ENCODE data around the gene IFIT3.
"Not testable (repeated sequence)": the region's sequence is repeated elsewhere in the genome, so short reads cannot be mapped to it uniquely, and the experiment has no call there.

The IFIT3 gene

DNA sequence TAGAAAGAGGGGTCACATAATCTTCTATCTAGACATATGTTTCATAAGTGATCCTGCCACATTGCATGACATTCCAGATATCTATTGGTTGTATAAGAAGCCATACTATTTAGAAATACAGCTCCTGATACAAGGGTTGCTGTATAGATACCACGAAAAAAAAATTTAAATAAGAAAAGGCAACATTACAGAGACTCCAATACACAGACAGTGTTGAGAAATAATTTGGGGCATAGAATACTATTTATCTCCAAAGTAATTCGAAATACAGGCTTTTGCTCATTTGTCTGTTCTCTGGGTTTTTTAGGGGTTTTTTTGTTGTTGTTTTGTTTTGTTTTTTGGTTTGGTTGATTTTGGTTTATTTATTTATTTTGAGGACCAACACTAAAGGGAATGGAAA lies 23.4 kb upstream of the IFIT3 start:
- no peak for DNase-seq

DNA sequence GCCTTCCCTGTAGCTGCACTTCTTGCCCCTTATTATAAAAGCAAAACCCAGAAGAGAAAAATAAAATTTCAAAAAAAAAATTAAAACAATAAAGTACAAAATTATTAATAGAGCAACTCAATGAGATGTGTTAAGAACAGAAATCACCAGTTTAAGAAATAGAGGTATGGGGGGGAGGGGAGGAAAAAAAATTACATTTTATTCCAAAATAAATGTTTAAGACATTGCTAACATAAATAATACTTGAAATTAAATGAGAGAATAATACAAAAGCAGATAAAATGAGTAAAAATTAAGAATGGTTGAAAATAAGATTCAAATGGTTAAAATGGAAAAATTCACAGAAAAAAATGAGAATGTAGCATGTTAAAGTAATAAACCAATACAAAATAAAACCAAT lies 22.9 kb upstream of the IFIT3 start:
- no peak for DNase-seq

GRCh38 chr10:89305766-89306433 lies 21.9 kb upstream of the IFIT3 start:
- DNase-seq: no peak

GRCh38 chr10:89306434-89307268 lies 21.1 kb upstream of the IFIT3 start:
- DNase-seq: no peak

- no peak for DNase-seq
Observed at GRCh38 chr10:89307269-89307577, 20.6 kb upstream of the IFIT3 start.

DNA sequence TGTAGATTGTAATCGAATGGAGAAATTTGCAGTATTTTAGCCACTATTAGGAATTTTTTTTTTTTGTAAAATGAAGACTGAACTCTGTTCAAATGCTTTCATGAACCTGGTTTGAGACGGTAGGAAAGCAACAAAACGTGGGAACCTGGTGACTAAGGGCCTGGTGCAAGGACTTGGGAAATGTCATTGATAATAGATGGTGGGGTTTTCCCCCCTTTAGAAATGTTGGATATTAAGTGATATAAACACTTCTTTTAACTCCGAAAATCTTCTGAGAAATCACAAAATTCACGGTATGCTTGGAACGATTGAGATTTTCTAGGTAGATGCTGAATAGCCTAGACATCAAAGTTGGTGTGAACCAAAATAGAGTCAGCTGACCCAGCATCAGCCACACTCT lies 19.5 kb upstream of the IFIT3 start:
- no peak for DNase-seq

DNA sequence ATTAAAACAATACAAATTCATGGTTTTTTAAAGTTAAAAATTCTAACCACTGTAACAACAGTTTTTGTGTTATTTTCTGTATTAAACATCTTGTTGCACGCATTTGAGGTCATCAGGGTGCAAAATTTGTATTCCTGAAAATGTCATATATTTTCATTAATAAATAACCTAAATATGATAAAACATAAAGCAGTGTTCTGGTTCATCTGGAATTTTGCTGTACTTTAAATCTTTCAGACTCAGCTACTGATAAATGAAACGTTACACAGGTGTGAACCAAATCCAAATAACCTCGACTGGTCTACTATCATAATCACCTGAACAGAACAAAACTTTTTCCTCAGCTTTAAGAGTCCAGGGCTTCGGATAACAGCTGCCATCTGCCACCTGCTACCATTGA lies 19.1 kb upstream of the IFIT3 start:
- DNase-seq: no peak

DNA sequence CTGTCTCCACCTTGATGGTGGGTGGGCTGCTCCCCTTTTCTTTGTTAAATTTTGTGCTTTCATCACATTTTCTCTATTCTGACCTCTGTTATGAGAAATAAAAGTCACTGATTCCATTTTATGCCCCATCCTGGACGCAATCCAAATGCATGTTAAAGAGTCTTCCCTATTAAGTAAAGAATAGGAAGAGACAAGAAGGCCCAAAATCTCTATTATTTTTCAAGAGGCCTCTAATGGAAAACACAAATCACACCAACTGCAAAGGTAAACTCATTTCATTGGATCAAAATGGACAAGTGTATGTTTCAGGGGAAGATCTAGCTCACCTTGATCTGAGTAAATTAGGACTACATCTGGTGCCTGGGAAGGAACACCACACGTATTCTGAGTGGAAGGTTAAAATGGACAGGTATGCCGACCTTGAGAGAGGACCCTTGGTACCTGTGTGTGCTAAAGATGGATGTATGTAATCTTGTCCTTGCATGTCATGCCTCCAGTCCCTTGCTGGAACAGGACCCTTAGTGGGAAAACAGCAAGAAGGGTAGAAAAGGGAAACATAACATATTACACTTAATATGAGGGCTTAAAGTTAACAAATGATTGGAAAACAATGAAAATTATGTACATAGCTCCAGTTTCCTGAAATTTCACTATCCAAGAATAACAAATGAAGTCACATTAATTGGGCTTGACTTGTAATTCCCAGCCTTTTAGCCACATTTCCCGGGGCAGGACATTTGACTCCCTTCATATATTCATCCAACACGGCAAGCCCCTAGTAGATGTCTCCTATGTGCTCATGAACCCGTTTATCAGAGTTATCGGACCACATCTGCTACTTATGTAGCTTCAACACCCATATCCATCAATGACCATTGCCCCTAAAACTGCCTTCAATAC lies 18.4 kb upstream of the IFIT3 start:
- DNase-seq: no peak

- DNase-seq: no peak
Observed at GRCh38 chr10:89310056-89310893, 17.5 kb upstream of the IFIT3 start.

GRCh38 chr10:89312973-89313372 lies 14.8 kb upstream of the IFIT3 start:
- DNase-seq: no peak

- DNase-seq: no peak
Observed at GRCh38 chr10:89314676-89315075, 13.1 kb upstream of the IFIT3 start.

GRCh38 chr10:89318047-89318446 lies 9.8 kb upstream of the IFIT3 start:
- not testable (repeated sequence) for DNase-seq

DNA sequence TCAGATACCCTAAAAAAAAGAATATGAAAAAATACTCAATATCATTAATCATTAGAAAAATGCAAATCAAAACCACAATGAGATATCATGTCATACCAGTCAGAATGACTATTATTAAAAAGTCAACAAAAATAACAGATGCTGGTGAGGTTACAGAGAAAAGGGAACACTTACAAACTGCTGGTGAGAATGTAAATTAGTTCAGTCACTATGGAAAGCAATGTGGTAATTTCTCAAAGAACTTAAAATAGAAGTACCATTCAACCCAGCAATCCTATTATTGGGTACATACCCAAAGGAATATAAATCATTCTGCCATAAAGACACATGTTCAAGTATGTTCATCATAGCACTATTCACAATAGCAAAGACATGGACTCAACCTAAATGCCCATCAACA lies 2.7 kb upstream of the IFIT3 start:
- not testable (repeated sequence) for DNase-seq

GRCh38 chr10:89325856-89326255 lies 1.9 kb upstream of the IFIT3 start:
- DNase-seq: not testable (repeated sequence)

DNA sequence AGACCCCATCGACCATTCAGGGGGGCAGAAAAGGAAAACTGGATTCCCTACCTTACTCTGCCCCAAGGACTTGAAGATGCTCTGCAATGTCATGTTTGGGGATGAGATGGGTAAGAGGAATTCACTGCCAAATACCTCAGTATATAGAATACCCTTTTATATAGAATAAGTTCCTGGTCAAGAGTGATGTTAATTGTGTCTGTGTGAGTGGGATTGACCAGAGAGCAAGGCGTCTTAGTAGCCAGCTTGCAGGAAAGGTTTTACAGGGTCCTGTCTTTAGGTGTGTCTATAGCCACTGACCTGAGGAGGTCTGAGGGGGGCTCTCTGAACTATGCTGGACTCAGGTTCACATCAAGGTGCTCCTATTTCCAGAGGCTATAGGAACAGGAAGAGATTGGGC lies 1.4 kb downstream of the IFIT3 start:
- no peak for DNase-seq

- not testable (repeated sequence) for DNase-seq
Observed at GRCh38 chr10:89330014-89330413, 2.2 kb downstream of the IFIT3 start.

DNA sequence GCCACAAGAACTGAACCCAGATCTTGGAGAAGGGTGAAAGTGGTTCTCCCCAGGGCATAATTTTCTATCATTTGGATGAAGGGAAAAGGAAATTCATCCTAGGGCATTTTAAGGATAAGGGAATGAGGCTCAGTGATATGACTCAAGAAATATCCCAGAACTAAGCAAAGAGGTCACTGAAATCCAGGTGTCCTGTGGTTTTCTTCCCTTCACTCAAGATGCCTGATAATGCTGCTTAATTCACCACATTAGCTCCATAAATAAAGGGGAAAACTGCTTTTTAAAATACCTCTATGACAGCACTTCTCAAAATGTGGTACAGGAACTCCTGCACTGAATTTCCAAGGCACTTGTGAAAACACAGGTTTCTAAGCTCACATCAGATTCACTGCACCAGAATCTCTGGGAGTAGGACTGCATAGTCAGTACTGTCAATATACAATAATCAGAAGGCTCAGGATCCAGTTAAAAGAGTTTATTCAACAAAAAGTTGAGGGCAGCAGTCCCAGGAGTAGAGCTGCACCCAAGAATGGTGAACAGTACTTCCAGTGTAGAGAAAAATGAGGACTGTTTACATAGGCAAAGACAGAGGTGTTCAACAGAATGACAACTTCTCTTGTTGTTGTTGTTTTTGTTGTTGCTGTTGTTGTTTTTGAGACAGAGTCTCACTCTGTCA lies 2.9 kb downstream of the IFIT3 start:
- no peak for DNase-seq

DNA sequence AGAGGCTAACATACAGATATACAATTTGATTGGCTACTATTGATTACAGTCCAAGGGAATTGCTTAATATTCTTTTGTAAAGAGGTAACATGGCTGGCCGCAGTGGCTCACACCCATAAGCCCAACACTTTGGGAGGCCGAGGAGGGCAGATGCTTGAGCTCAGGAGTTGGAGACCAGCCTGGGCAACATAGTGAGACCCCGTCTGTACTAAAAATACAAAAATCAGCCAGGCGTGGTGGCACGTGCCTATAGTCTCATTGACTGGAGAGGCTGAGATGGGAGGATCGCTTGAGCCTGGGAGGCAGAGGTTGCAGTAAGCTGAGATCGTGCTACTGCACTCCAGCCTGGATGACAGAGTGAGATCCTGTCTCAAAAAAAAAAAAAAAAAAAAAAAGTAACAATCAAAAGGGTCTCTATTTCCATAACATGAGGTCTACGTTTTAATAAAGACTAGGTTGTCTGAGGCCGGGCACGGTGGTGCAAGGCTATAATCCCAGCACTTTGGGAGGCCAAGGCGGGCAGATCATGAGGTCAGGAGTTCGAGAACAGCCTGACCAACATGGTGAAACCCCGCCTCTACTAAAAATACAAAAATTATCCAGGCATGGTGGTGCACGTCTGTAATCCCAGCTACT lies 3.8 kb downstream of the IFIT3 start:
- not testable (repeated sequence) for DNase-seq

GRCh38 chr10:89332123-89332633 lies 4.4 kb downstream of the IFIT3 start:
- DNase-seq: peak in 1 of 2 donors; percentile 76

- no peak for DNase-seq
Observed at GRCh38 chr10:89335226-89335625, 7.4 kb downstream of the IFIT3 start.

DNA sequence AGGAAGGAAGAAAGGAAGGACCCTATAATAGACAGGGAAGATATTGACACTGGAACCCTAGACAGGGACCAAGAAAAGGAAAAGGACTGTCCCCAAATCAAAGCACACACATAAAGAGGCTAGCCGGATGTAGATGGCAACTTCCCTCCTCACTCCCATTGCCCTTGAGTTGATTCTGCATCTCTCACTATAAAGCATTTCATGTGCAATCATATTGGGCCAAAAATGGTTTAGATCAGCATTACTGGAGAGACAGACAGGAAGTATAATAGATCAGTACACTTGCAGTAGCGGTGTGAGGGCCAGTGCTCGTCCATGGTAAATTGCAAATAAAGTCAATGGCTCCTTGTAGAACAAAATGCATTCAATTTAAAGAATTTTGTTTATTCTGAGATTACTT lies 8.4 kb downstream of the IFIT3 start:
- no peak for DNase-seq
